Astrocyte of the cerebellum (primary cell): ENCODE data around the gene VWA5A.

Experiments
- DNase-seq: peaks from one replicate; pipeline ENCODE4 v3.0.0-alpha.2; 2011; ENCODE audit warnings: low read depth
- H3K4me3 ChIP-seq: 2 replicates; pipeline ENCODE4 v1.5.1; 2011; ENCODE audit warnings: mild to moderate bottlenecking, low read depth, low read length, moderate library complexity
- in situ Hi-C: cut with HindIII; loops from 2 replicates; pipeline ENCODE4 v1.10.0; 2017; ENCODE audit warnings: low sequenced_read_pairs
- TF ChIP-seq, protein P1 (sequence below): IDR thresholded peaks from 2 replicates; pipeline ENCODE4 v1.5.1; 2012; ENCODE audit warnings: low read length, low read depth, moderate library complexity, mild to moderate bottlenecking; ENCODE audit errors: missing control alignments

VWA5A gene

DNA sequence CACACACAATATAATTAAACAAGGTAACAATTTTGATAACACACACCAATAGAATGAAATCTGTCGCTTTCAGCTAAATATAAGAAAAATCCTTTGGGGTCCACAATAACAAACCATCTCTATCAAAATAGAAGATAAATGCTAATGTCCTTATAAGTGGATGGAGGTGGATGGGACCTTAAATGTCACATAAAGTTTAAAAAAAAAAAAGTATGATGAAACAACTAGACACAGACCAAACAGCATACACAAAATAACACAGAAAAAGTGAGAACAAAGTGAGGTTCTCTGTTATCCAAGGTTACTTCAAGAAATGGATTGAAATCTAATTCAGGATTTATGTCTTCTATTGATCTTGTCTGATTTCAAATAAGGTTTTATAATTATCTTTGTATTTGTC is 57.3 kb downstream of the VWA5A start:
- DNase-seq, result no peak
- no peak overlapping the region for H3K4me3 ChIP-seq
- TF ChIP-seq, protein P1, sequence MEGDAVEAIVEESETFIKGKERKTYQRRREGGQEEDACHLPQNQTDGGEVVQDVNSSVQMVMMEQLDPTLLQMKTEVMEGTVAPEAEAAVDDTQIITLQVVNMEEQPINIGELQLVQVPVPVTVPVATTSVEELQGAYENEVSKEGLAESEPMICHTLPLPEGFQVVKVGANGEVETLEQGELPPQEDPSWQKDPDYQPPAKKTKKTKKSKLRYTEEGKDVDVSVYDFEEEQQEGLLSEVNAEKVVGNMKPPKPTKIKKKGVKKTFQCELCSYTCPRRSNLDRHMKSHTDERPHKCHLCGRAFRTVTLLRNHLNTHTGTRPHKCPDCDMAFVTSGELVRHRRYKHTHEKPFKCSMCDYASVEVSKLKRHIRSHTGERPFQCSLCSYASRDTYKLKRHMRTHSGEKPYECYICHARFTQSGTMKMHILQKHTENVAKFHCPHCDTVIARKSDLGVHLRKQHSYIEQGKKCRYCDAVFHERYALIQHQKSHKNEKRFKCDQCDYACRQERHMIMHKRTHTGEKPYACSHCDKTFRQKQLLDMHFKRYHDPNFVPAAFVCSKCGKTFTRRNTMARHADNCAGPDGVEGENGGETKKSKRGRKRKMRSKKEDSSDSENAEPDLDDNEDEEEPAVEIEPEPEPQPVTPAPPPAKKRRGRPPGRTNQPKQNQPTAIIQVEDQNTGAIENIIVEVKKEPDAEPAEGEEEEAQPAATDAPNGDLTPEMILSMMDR, result no peak
- in situ Hi-C loops, result no loop called here

DNA sequence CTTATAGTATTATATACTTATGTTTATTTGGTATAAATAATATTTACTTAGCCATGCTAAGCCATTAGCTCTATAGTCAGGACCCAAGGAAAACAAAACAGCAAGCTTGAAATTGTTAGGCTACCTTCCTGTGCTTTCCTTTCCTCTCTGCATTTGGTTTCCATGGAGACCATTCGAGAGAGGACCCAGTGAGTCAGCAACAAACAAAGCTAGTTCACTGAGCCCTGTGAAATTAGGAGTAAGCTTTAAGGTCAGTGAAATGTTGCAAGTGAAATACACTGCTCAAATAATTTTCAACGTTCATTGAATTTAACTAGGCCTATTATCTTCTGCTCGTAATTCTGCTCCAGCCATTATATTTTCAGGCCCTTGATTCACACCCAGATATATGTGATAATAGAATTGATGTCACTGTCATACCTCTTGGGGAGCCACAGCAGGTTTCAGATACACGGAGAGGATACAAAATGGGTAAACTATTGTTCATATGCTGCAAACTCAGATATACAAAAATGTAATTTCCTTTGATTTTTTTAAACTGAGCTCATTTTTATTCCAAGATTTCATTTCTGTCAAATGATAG is 58.8 kb downstream of the VWA5A start:
- peak; percentile 81 for DNase-seq
- in situ Hi-C loops, result no loop called here
- no peak overlapping the region for H3K4me3 ChIP-seq
- TF ChIP-seq, protein P1, result no peak

DNA sequence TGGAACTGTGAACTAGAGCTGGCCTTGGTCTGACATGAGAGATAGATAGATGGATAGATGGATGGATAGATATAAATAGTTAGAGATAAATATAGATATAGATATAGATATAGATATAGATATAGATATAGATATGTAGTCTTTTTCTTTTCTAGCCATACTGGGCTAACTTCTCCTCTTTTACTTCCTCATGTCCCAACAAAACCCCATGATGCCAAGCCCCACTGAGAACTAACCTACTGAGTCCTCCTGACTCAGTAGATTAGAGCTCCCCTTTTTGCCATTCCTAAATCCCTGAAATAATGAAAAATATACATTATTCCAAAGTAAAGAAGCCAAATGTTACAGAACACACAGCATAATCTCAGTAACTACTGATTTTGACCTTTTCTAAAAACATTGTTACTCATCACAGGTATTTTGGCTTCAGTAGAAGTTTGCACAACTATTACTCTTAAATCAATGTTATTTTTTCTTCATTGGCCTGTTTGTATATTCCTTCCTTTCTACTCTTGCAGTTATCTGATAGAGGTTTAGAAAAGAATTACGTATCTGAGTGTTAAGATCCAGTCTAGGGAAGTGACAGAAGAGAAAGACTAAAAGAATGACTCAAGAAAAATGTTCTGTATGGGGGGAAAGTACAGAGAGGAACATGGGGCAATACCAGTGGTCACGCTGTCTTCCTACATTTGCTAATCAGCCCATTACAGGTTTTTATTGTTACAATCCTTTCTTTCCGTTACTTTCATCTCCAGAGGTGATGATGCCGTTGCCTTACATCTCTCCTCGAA is 61.9 kb downstream of the VWA5A start:
- no peak overlapping the region for H3K4me3 ChIP-seq
- TF ChIP-seq, protein P1, result no peak
- no peak for DNase-seq
- in situ Hi-C loops, result no loop called here

DNA sequence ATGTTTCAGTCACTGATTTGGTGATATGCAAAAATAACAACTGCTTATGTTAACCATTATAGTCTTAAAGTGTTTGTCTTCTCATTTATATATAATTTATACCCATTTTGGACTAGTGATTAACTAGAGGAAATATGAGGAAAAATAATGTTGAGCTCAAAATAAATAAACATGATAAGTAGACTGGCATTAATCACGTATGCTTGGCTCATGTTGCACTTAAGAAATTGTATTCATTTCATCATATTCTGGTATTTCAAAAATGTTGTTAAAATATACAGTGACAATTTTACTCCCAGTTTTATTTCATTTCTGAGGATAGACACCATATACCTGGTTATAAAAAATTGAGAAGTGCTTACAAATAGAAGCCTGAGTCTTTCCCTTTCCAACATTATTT is 64.1 kb downstream of the VWA5A start:
- in situ Hi-C loops, result no loop called here
- no peak overlapping the region for H3K4me3 ChIP-seq
- no peak for DNase-seq
- TF ChIP-seq, protein P1, result no peak

DNA sequence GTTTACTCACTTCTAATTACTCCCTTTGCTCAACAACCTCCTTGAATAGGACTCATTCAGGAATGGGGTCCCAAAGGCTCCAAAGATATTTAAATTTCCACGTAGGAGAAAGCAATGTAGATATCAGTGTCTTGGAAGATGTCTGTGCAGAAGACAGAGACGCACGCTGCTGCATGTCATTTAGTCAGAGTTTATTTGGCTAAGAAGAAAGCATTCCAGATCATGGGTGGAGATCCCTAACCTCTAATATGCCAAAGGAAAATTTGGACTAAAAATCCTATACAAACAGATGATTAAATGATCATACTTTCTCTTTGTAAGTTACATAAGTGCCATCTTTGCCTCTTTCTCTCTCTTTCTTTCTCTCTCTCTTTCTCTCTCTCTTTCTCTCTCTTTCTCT is 67.8 kb downstream of the VWA5A start, which contains the start of gene OR10D3:
Gene OR10D3 (plus strand): TSS at position 278 of the 400 bp plus-strand sequence. CDS start 1,925 bp downstream, outside the sequence.
- no peak for DNase-seq
- TF ChIP-seq, protein P1, result no peak
- in situ Hi-C loops, result no loop called here
- no peak within 1 kb of the TSS for H3K4me3 ChIP-seq

DNA sequence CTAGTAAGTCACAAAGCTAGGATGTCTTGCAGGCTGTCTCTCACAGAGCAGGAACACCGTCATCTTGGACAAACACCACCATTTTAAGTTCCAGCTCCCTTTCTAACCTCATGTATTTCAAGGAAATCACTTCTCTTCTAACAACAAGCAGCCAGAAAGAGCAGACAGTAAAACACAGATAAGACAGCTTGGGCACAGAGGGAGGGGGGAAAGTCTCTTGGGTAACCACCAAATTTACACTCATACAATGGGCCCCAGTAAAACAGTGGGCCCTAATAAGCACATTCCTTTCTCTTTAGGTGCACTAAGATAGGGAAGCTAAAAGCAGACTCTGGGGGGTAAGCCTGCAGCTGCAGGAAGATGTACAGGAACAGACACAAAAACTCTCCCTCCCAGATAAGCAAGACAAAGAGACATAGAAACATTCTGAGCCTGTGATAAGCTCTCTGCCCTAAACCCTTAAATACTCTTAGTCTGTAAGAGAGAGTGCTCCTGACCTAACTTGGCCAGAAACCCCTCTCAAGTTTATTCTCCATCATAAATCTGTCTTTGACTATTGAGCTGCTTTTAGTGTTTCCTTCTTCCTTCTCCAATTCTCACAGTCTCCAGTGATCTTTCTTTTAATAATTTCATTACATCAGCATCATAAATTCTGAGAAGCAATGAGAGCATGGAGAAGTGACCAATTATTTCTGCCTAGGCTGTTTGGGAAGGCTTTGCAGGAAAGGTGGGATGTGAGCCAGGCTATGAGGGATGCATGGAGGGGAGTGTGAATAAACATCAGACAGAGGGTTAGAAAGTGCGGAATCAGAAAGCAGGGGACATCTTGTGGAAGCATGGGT is 75.3 kb downstream of the VWA5A start:
- no peak overlapping the region for H3K4me3 ChIP-seq
- TF ChIP-seq, protein P1, result no peak
- in situ Hi-C loops, result no loop called here
- DNase-seq, result no peak
